ENCODE data around the gene CADM2.

CADM2 gene

GRCh38 chr3:85535517-85535916 is 576.7 kb downstream of the CADM2 start:
- Histone ChIP-seq H3K27ac (no peak overlapping the region), H3K27me3 (ENCODE audit: insufficient read depth, low read depth) (no peaks in the 10 kb centered on the region), H2AFZ (ENCODE audit: low read depth) (no peak overlapping the region), H3K4me1 (ENCODE audit: low read depth, poor library complexity, severe bottlenecking) (no peaks in the 10 kb centered on the region), H3K36me3 (ENCODE audit: insufficient read depth) (no peaks in the 10 kb centered on the region), H3K4me3 (IDR thresholded peaks at IDR 0.05; ENCODE audit: insufficient read depth, low read depth, low read length) (no peak overlapping the region), H3K79me2 (ENCODE audit: insufficient read depth, low read depth) (no peaks in the 10 kb centered on the region), H3K4me2 (no peak overlapping the region), H4K20me1 (ENCODE audit: insufficient read depth) (no peaks in the 10 kb centered on the region), H3K9ac (no peak overlapping the region)
- no peak for TF ChIP-seq CTCF (conservative IDR thresholded peaks at IDR 0.05; ENCODE audit: low read depth, low read length)

- Histone ChIP-seq H3K79me2 (ENCODE audit: insufficient read depth, low read depth) (no peaks in the 10 kb centered on the region), H3K27me3 (ENCODE audit: insufficient read depth, low read depth) (no peaks in the 10 kb centered on the region), H4K20me1 (ENCODE audit: insufficient read depth) (no peaks in the 10 kb centered on the region), H3K27ac (no peak overlapping the region), H3K4me2 (no peak overlapping the region), H2AFZ (ENCODE audit: low read depth) (no peak overlapping the region), H3K9ac (no peak overlapping the region), H3K4me3 (IDR thresholded peaks at IDR 0.05; ENCODE audit: insufficient read depth, low read depth, low read length) (no peak overlapping the region), H3K4me1 (ENCODE audit: low read depth, poor library complexity, severe bottlenecking) (no peaks in the 10 kb centered on the region), H3K36me3 (ENCODE audit: insufficient read depth) (no peaks in the 10 kb centered on the region)
- TF ChIP-seq CTCF (conservative IDR thresholded peaks at IDR 0.05; ENCODE audit: low read depth, low read length) = no peak
Observed at GRCh38 chr3:85539232-85539631, 580.4 kb downstream of the CADM2 start.

GRCh38 chr3:85554153-85554552 is 595.4 kb downstream of the CADM2 start:
- H2AFZ ChIP-seq (ENCODE audit: low read depth) = no peak overlapping the region
- H3K4me1 ChIP-seq (ENCODE audit: low read depth, poor library complexity, severe bottlenecking) = no peaks in the 10 kb centered on the region
- no peaks in the 10 kb centered on the region for H3K36me3 ChIP-seq (ENCODE audit: insufficient read depth)
- no peaks in the 10 kb centered on the region for H3K27me3 ChIP-seq (ENCODE audit: insufficient read depth, low read depth)
- no peaks in the 10 kb centered on the region for H4K20me1 ChIP-seq (ENCODE audit: insufficient read depth)
- H3K4me2 ChIP-seq = no peak overlapping the region
- H3K27ac ChIP-seq = no peak overlapping the region
- H3K4me3 ChIP-seq (IDR thresholded peaks at IDR 0.05; ENCODE audit: insufficient read depth, low read depth, low read length) = no peak overlapping the region
- no peaks in the 10 kb centered on the region for H3K79me2 ChIP-seq (ENCODE audit: insufficient read depth, low read depth)
- TF ChIP-seq CTCF (conservative IDR thresholded peaks at IDR 0.05; ENCODE audit: low read depth, low read length) = no peak
- H3K9ac ChIP-seq = no peak overlapping the region

DNA sequence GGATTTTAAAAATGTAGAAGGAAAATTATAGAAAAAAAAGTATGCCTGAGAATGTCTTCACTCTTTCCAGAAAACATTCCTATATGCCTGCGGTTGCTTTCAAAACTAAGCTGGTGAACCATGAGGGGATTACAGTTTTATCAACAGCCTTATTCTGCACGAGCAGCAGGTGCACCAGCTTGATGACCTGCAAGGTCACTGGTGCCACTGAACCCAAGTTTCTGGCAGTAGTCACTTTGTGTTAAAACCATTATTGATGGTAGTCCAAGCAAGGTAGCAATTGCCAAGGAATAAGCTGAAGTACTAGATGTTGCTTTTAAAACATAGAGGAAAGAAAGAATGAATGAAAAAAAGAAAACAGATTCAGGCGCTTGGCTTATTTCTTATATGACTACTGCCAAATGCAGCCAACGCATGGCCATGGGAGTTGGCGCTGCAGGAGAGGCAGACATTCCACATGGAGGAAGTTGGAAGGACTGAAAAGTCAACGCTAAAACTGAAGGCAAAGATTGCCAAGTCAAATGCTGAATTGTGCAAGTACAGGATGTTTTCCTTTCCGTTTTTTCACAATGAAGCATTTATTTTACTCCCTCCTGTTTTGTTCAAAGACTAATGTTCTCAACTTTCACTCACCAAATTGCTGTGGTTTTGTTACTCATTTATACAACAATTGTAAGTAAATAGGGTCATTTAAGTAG is 601.4 kb downstream of the CADM2 start:
- TF ChIP-seq CTCF (conservative IDR thresholded peaks at IDR 0.05; ENCODE audit: low read depth, low read length) = no peak
- H3K36me3 ChIP-seq (ENCODE audit: insufficient read depth) = no peaks in the 10 kb centered on the region
- no peak overlapping the region for H2AFZ ChIP-seq (ENCODE audit: low read depth)
- no peak overlapping the region for H3K9ac ChIP-seq
- H3K4me1 ChIP-seq (ENCODE audit: low read depth, poor library complexity, severe bottlenecking) = no peaks in the 10 kb centered on the region
- H3K27ac ChIP-seq = no peak overlapping the region
- H4K20me1 ChIP-seq (ENCODE audit: insufficient read depth) = no peaks in the 10 kb centered on the region
- no peaks in the 10 kb centered on the region for H3K79me2 ChIP-seq (ENCODE audit: insufficient read depth, low read depth)
- no peaks in the 10 kb centered on the region for H3K27me3 ChIP-seq (ENCODE audit: insufficient read depth, low read depth)
- H3K4me3 ChIP-seq (IDR thresholded peaks at IDR 0.05; ENCODE audit: insufficient read depth, low read depth, low read length) = no peak overlapping the region
- no peak overlapping the region for H3K4me2 ChIP-seq

Measured in KMS-11 (cell line).